ENCODE data around the gene ZBTB42. TPM values are rescaled to one million over a fixed set of nuclear protein-coding genes. Genes with fewer than 3 reads are reported as not detected.

The ZBTB42 gene
- total RNA-seq, 4 donors from 2014 or later, result 5.9 to 12.3 (median 6.7) TPM

DNA sequence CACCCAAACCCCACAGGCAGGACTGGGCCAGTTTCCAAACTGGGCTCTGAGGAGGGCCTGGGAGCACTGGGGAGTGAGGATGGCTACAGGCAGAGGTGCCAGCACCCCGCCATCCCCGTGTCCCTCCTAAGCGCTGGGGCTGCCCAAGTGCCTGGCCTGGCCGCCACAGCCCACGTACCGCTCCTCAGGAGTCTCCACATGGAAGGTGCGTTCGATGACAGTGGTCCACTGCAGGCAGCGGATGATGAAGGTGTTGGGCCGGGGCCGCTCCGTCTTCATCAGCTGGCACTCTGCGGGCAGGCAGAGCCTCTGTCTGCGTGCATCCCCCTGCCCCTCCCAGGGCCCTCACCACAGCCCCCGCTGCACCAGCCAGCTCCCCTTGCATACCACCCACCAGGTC lies 24.4 kb upstream of the ZBTB42 start:
- 96 to 98% methylated on average over 15 of the region's 15 CpGs for WGBS, 2 donors
- H3K36me3 ChIP-seq, result peaks cover 0 to 97% (median 0%) of the 10 kb centered on the region in 3 donors

DNA sequence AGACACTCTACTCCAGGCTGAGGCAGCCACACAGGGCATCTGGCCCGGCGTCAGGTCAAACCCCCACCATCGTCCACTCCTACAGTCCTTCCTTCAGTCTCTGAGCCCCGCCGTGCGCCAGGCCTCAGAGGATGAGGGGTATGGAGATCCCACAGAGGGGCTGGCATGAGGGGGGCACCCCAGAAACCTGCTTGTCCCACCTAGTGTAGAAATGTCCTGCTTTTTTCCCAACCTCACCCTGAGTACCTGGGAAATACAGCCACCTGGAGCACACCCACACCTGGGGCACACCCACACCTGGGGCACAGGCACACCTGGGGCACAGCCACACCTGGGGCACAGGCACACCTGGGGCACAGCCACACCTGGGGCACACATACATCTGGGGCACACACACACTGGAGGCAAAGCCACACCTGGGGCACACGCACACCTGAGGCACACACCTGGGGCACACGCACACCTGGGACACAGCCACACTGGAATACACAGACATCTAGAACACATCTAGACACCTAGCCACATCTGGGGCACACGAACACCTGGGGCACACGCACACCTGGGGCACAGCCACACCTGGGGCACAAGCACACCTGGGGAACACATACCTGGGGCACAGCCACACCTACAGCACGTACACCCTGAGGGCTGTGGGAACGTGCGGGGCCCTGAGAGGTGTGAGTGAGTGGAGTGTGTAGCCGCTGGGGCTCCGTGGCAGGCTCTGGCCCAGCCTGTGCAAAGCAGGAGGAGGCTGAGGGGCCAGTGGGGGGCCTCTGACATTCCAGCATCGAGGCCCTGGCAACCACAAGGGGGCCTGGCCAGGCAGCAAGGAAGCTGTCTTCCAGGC lies 23.7 kb upstream of the ZBTB42 start:
- TF ChIP-seq, protein P1, sequence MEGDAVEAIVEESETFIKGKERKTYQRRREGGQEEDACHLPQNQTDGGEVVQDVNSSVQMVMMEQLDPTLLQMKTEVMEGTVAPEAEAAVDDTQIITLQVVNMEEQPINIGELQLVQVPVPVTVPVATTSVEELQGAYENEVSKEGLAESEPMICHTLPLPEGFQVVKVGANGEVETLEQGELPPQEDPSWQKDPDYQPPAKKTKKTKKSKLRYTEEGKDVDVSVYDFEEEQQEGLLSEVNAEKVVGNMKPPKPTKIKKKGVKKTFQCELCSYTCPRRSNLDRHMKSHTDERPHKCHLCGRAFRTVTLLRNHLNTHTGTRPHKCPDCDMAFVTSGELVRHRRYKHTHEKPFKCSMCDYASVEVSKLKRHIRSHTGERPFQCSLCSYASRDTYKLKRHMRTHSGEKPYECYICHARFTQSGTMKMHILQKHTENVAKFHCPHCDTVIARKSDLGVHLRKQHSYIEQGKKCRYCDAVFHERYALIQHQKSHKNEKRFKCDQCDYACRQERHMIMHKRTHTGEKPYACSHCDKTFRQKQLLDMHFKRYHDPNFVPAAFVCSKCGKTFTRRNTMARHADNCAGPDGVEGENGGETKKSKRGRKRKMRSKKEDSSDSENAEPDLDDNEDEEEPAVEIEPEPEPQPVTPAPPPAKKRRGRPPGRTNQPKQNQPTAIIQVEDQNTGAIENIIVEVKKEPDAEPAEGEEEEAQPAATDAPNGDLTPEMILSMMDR (IDR thresholded peaks at IDR 0.05), result no peak
- TF ChIP-seq EP300 (IDR thresholded peaks at IDR 0.05) (no peak), POLR2A (IDR thresholded peaks at IDR 0.05) (no peak)
- WGBS, 2 donors, result 77 to 82% methylated on average over 13 to 16 of the region's 16 CpGs
- H3K4me3 ChIP-seq, result no peak overlapping the region
- H3K9me3 ChIP-seq, result no peaks in the 10 kb centered on the region
- peaks cover 0 to 7% (median 0%) of the 10 kb centered on the region in 4 donors for H3K4me1 ChIP-seq
- H3K27ac ChIP-seq, result no peak overlapping the region
- peaks cover 0 to 97% (median 0%) of the 10 kb centered on the region in 3 donors for H3K36me3 ChIP-seq
- H3K27me3 ChIP-seq, result no peaks in the 10 kb centered on the region
- no peak for DNase-seq (ENCODE audit: low spot score in 2 of 2)

More for the DNA sequence above, 24.4 kb upstream of the ZBTB42 start:
- no peak for TF ChIP-seq POLR2A (IDR thresholded peaks at IDR 0.05)
- TF ChIP-seq EP300 (IDR thresholded peaks at IDR 0.05), result no peak
- TF ChIP-seq, protein P1 (IDR thresholded peaks at IDR 0.05), result no peak
- Histone ChIP-seq H3K27ac (no peak overlapping the region), H3K4me3 (no peak overlapping the region), H3K9me3 (peaks cover 0 to under 1% (median 0%) of the 10 kb centered on the region in 4 donors), H3K27me3 (no peaks in the 10 kb centered on the region), H3K4me1 (no peaks in the 10 kb centered on the region)
- no peak for DNase-seq (ENCODE audit: low spot score in 2 of 2)

DNA sequence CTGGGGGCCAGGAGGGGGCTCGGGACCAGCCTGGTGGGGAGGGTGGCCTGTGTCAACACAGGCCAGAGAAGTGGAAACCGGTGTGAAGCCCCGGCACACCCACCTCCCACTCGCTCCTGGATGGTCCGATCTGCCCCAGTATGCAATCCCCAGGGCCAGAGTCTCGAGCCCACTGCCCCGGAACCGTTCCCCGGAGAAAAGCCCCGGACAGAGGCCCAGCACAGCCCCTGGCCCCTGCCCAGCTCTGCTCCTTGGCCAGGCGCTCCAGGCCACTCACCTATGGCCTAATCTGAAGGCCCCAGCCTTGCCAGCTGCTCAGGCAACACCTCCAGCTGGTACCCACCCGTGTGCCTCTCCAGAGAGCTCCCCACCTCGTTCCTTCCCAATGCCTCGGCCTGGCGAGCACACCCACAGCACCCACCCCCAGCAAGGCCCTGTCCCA lies 23.1 kb upstream of the ZBTB42 start:
- Histone ChIP-seq H3K27ac (no peak overlapping the region), H3K27me3 (no peaks in the 10 kb centered on the region), H3K9me3 (no peaks in the 10 kb centered on the region), H3K36me3 (peaks cover 0 to 97% (median 0%) of the 10 kb centered on the region in 3 donors), H3K4me3 (no peak overlapping the region), H3K4me1 (peaks cover 0 to 12% (median 0%) of the 10 kb centered on the region in 4 donors)
- DNase-seq (ENCODE audit: low spot score in 2 of 2), result no peak
- 79 to 81% methylated on average over 14 to 15 of the region's 15 CpGs for WGBS, 2 donors
- TF ChIP-seq EP300 (IDR thresholded peaks at IDR 0.05) (no peak), POLR2A (IDR thresholded peaks at IDR 0.05) (no peak)
- TF ChIP-seq, protein P1 (IDR thresholded peaks at IDR 0.05), result no peak

DNA sequence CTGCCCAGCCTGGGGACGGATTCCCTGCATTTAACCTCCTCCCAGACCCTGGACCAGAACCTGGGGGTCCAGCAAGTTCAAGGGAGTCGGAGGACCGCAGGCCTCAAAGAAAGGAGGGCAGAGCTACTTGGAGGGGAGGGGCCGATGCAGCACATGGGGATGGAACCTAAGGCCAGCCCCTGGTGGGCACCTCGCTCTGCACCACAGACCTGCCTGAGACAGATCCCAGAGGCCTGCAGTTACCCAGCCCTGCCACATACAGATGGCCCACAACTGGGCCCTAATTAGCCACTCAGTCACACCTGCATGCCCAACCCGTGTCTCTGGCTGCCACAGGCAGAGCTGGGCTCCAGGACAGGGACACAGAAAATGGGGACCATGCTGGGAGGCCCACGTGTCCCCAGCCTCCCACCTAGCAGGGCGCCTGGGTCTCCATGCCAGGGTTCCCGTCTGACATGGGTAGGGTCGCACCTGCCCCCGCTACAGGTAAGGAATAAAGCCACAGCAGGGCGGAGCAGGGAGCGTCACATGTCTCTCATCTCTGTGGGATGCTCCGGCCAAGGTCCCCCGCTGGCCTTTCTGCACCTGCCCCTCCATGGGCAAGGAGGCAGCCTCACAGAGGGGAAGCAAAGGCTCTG lies 22.1 kb upstream of the ZBTB42 start:
- peaks cover 0 to 87% (median 0%) of the 10 kb centered on the region in 3 donors for H3K36me3 ChIP-seq
- peaks cover 0 to 22% (median 0%) of the 10 kb centered on the region in 4 donors for H3K4me1 ChIP-seq
- H3K9me3 ChIP-seq, result no peaks in the 10 kb centered on the region
- no peak overlapping the region for H3K27ac ChIP-seq
- TF ChIP-seq POLR2A (IDR thresholded peaks at IDR 0.05) (no peak), EP300 (IDR thresholded peaks at IDR 0.05) (no peak)
- TF ChIP-seq, protein P1 (IDR thresholded peaks at IDR 0.05), result no peak
- H3K4me3 ChIP-seq, result no peak overlapping the region
- WGBS, 2 donors, result 87 to 88% methylated on average over 3 to 15 of the region's 15 CpGs
- no peak for DNase-seq (ENCODE audit: low spot score in 2 of 2)
- no peaks in the 10 kb centered on the region for H3K27me3 ChIP-seq

Measured in tibial nerve (tissue), 4 donors.